ENCODE results near the gene STIMATE.

DNA sequence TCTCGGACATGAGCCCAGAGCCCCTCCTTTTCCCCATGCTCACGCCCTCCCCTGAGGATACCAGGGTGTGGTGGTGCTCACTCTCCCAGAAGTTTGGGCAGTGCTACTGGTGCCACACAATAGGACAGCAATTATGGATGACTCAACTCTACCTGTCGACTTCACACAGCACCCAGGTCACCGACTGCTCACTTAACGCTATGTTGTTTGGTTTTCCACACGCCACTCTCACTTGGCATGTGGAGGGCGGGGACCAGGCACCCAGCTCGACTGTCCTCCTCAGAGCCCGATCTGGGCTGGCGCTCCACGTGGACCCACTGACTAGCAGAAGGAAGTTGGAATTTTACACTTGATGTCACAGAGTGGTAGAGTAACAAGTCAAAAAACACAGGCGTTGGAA, 30.9 kb downstream of the STIMATE start:
- TF ChIP-seq, protein P1, sequence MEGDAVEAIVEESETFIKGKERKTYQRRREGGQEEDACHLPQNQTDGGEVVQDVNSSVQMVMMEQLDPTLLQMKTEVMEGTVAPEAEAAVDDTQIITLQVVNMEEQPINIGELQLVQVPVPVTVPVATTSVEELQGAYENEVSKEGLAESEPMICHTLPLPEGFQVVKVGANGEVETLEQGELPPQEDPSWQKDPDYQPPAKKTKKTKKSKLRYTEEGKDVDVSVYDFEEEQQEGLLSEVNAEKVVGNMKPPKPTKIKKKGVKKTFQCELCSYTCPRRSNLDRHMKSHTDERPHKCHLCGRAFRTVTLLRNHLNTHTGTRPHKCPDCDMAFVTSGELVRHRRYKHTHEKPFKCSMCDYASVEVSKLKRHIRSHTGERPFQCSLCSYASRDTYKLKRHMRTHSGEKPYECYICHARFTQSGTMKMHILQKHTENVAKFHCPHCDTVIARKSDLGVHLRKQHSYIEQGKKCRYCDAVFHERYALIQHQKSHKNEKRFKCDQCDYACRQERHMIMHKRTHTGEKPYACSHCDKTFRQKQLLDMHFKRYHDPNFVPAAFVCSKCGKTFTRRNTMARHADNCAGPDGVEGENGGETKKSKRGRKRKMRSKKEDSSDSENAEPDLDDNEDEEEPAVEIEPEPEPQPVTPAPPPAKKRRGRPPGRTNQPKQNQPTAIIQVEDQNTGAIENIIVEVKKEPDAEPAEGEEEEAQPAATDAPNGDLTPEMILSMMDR (conservative IDR thresholded peaks at IDR 0.05; ENCODE audit: low read depth, low read length), result no peak
- no peak for TF ChIP-seq RAD21 (IDR thresholded peaks at IDR 0.05; ENCODE audit: low read length)
- no peak for TF ChIP-seq MAFK (IDR thresholded peaks at IDR 0.05; ENCODE audit: low read depth, low read length)
- TF ChIP-seq POLR2A (IDR thresholded peaks at IDR 0.05; ENCODE audit: low read depth, low read length), result no peak

All from IMR-90 (cell line).